HG03039 (cell line): ENCODE results near the gene APBB1IP.
"Not testable (repeated sequence)": the region's sequence is repeated elsewhere in the genome, so short reads cannot be mapped to it uniquely, and the experiment has no call there.

Source experiments
- ATAC-seq: cut with Tn5 transposase; IDR thresholded peaks from one replicate; pipeline ENCODE4 v1.9.1; 2021; ENCODE audit warnings: mild to moderate bottlenecking, moderate library complexity; ENCODE audit not compliant: unreplicated experiment

APBB1IP gene

GRCh38 chr10:26504429-26504828, 66.3 kb downstream of the APBB1IP start:
- not testable (repeated sequence) for ATAC-seq

GRCh38 chr10:26505491-26505890, 67.3 kb downstream of the APBB1IP start:
- ATAC-seq: no peak

- no peak for ATAC-seq
These were observed 68.6 kb downstream of the APBB1IP start for GRCh38 chr10:26506736-26507135.

- no peak for ATAC-seq
These were observed 69.3 kb downstream of the APBB1IP start for GRCh38 chr10:26507441-26507840.

- no peak for ATAC-seq
These were observed 69.9 kb downstream of the APBB1IP start for GRCh38 chr10:26508016-26508415.

GRCh38 chr10:26509307-26509706, 71.2 kb downstream of the APBB1IP start:
- no peak for ATAC-seq

GRCh38 chr10:26513101-26513500, 75.0 kb downstream of the APBB1IP start:
- ATAC-seq: no peak

- no peak for ATAC-seq
These were observed 78.5 kb downstream of the APBB1IP start for GRCh38 chr10:26516540-26517101.

- ATAC-seq: no peak
These were observed 79.2 kb downstream of the APBB1IP start for GRCh38 chr10:26517141-26517867.

- no peak for ATAC-seq
These were observed 81.7 kb downstream of the APBB1IP start for GRCh38 chr10:26519803-26520202.

- no peak for ATAC-seq
These were observed 82.4 kb downstream of the APBB1IP start for GRCh38 chr10:26520575-26520974.

GRCh38 chr10:26524161-26524896, 86.2 kb downstream of the APBB1IP start:
- ATAC-seq: no peak

GRCh38 chr10:26525586-26525985, 87.4 kb downstream of the APBB1IP start:
- no peak for ATAC-seq

GRCh38 chr10:26527018-26527417, 88.9 kb downstream of the APBB1IP start:
- no peak for ATAC-seq

- no peak for ATAC-seq
These were observed 89.9 kb downstream of the APBB1IP start for GRCh38 chr10:26528048-26528447.

- peak; percentile 70 for ATAC-seq
These were observed 90.7 kb downstream of the APBB1IP start for GRCh38 chr10:26528715-26529393.

- no peak for ATAC-seq
These were observed 96.2 kb downstream of the APBB1IP start for GRCh38 chr10:26534384-26534783.

GRCh38 chr10:26540601-26541000, 102.5 kb downstream of the APBB1IP start:
- no peak for ATAC-seq

GRCh38 chr10:26543567-26544306, 105.6 kb downstream of the APBB1IP start:
- ATAC-seq: peak; percentile 67

GRCh38 chr10:26544932-26545331, 106.8 kb downstream of the APBB1IP start:
- ATAC-seq: no peak
